Activated CD8-positive, alpha-beta memory T cell treated with anti-CD3 and anti-CD28 coated beads, Interleukin-2, amount 50 U/mL, for 48 hours (primary cell): ENCODE results near the gene ARL15.
A peak's percentile ranks its signal among the peaks of the same experiment; 100 is the strongest.

Source experiments
- DNase-seq: peaks from one replicate; pipeline ENCODE4 v3.0.0-alpha.2; 2020

ARL15 gene

GRCh38 chr5:54242297-54242696, 68.1 kb downstream of the ARL15 start:
- no peak for DNase-seq

GRCh38 chr5:54234304-54234933, 76.0 kb downstream of the ARL15 start:
- DNase-seq, result no peak

GRCh38 chr5:54230936-54231685, 79.3 kb downstream of the ARL15 start:
- DNase-seq, result no peak

- peak; percentile 84 for DNase-seq
These were observed 81.2 kb downstream of the ARL15 start for GRCh38 chr5:54229041-54229780.

- no peak for DNase-seq
These were observed 82.6 kb downstream of the ARL15 start for GRCh38 chr5:54227759-54228158.

GRCh38 chr5:54227109-54227508, 83.3 kb downstream of the ARL15 start:
- no peak for DNase-seq

GRCh38 chr5:54226215-54226614, 84.2 kb downstream of the ARL15 start:
- no peak for DNase-seq

GRCh38 chr5:54224103-54224826, 86.1 kb downstream of the ARL15 start:
- no peak for DNase-seq

GRCh38 chr5:54222336-54222735, 88.0 kb downstream of the ARL15 start:
- no peak for DNase-seq

- DNase-seq, result no peak
These were observed 89.2 kb downstream of the ARL15 start for GRCh38 chr5:54221135-54221534.

GRCh38 chr5:54220230-54221040, 89.9 kb downstream of the ARL15 start:
- DNase-seq, result no peak

GRCh38 chr5:54217826-54218503, 92.4 kb downstream of the ARL15 start:
- no peak for DNase-seq

GRCh38 chr5:54215233-54215736, 95.1 kb downstream of the ARL15 start:
- DNase-seq, result no peak

- DNase-seq, result no peak
These were observed 95.7 kb downstream of the ARL15 start for GRCh38 chr5:54214722-54215121.

- no peak for DNase-seq
These were observed 98.0 kb downstream of the ARL15 start for GRCh38 chr5:54212331-54212730.

- no peak for DNase-seq
These were observed 98.5 kb downstream of the ARL15 start for GRCh38 chr5:54211912-54212311.

GRCh38 chr5:54207566-54207965, 102.8 kb downstream of the ARL15 start:
- no peak for DNase-seq

GRCh38 chr5:54206580-54207229, 103.7 kb downstream of the ARL15 start:
- no peak for DNase-seq

- no peak for DNase-seq
These were observed 104.5 kb downstream of the ARL15 start for GRCh38 chr5:54205918-54206317.

GRCh38 chr5:54205453-54205852, 104.9 kb downstream of the ARL15 start:
- DNase-seq, result no peak

GRCh38 chr5:54197018-54197417, 113.4 kb downstream of the ARL15 start:
- no peak for DNase-seq
